SU-DHL-6 (cell line): ENCODE results near the gene NR1H4.
"Not testable (repeated sequence)": the region's sequence is repeated elsewhere in the genome, so short reads cannot be mapped to it uniquely, and the experiment has no call there.

Experiments used
- H2AFZ ChIP-seq: fragments of 200-600 bp; sonication (generic); 2 replicates; pipeline ENCODE4 v1.6.1; 2014; ENCODE audit warnings: low read depth, mild to moderate bottlenecking, moderate library complexity, mixed read lengths, antibody characterized with exemption, low read length; ENCODE audit not compliant: severe bottlenecking
- H3F3A ChIP-seq: fragments of 200-600 bp; shearing (Covaris generic); 2 replicates; pipeline ENCODE4 v1.6.0; 2016; ENCODE audit warnings: antibody characterized with exemption, mild to moderate bottlenecking; ENCODE audit not compliant: insufficient read depth
- H3K27ac ChIP-seq: fragments of 200-600 bp; sonication (generic); 2 replicates; pipeline ENCODE4 v1.5.1; 2016; ENCODE audit warnings: low read depth, mild to moderate bottlenecking, low read length, moderate library complexity, mixed read lengths
- H3K27me3 ChIP-seq: fragments of 200-600 bp; sonication (generic), shearing (Covaris generic); 2 replicates; pipeline ENCODE4 v1.6.0; 2014; ENCODE audit warnings: mild to moderate bottlenecking, low read length
- H3K36me3 ChIP-seq: fragments of 200-600 bp; sonication (generic); 2 replicates; pipeline ENCODE4 v1.6.1; 2014; ENCODE audit warnings: mild to moderate bottlenecking, low read length, mixed read lengths
- H3K4me2 ChIP-seq: fragments of 300-600, 200-600 bp; shearing (Covaris generic), sonication (generic); 2 replicates; pipeline ENCODE4 v1.6.0; 2014; ENCODE audit warnings: low read length, low read depth, mild to moderate bottlenecking; ENCODE audit not compliant: poor library complexity, severe bottlenecking
- H3K4me3 ChIP-seq: fragments of 200-600 bp; sonication (generic); 2 replicates; pipeline ENCODE4 v1.5.1; 2014; ENCODE audit warnings: antibody characterized with exemption, low read length, mild to moderate bottlenecking, mixed read lengths; ENCODE audit not compliant: insufficient read depth, poor library complexity, severe bottlenecking
- H3K79me2 ChIP-seq: fragments of 200-600 bp; sonication (generic); 2 replicates; pipeline ENCODE4 v1.6.1; 2014; ENCODE audit warnings: mild to moderate bottlenecking, low read length, moderate library complexity; ENCODE audit not compliant: insufficient read depth
- H3K9ac ChIP-seq: fragments of 200-600 bp; sonication (generic); 2 replicates; pipeline ENCODE4 v1.7.0; 2014; ENCODE audit warnings: mild to moderate bottlenecking, low read length
- H3K9me2 ChIP-seq: fragments of 200-600 bp; sonication (generic); replicated peaks from 2 replicates; pipeline ENCODE4 v1.6.1; 2014; ENCODE audit warnings: low read length; ENCODE audit not compliant: insufficient read depth
- H3K9me3 ChIP-seq: fragments of 200-600 bp; sonication (generic); 2 replicates; pipeline ENCODE4 v1.6.1; 2014; ENCODE audit warnings: low read length, mixed read lengths; ENCODE audit not compliant: insufficient read depth
- H4K20me1 ChIP-seq: fragments of 200-600 bp; sonication (generic); 2 replicates; pipeline ENCODE4 v1.6.1; 2014; ENCODE audit warnings: low read depth, mild to moderate bottlenecking, antibody characterized with exemption, low read length, moderate library complexity, mixed read lengths
- EZH2phosphoT487 ChIP-seq: fragments of 200-600 bp; sonication (generic), shearing (Covaris generic); conservative IDR thresholded peaks from 2 replicates; pipeline ENCODE4 v1.6.1; 2018; ENCODE audit warnings: mild to moderate bottlenecking, antibody characterized with exemption, low read length, moderate library complexity, mixed read lengths
- TF ChIP-seq, protein P1 (sequence below): fragments of 200-600 bp; sonication (generic); IDR thresholded peaks from one replicate; pipeline ENCODE4 v1.5.1; 2017; ENCODE audit warnings: antibody characterized with exemption, mild to moderate bottlenecking, low read length, moderate library complexity; ENCODE audit not compliant: insufficient read depth, poor library complexity, severe bottlenecking

Gene NR1H4

GRCh38 chr12:100557357-100557756 is 83.7 kb downstream of the NR1H4 start:
- Histone ChIP-seq H3K79me2 (no peaks in the 10 kb centered on the region), H3K27me3 (no peaks in the 10 kb centered on the region), H3K27ac (no peak overlapping the region), H3K4me2 (no peak overlapping the region), H3K36me3 (no peaks in the 10 kb centered on the region), H3K4me3 (no peak overlapping the region), H3K9ac (no peak overlapping the region), H3K9me2 (no peaks in the 10 kb centered on the region), H2AFZ (no peak overlapping the region), H3K9me3 (no peaks in the 10 kb centered on the region), H3F3A (no peaks in the 10 kb centered on the region), H4K20me1 (no peaks in the 10 kb centered on the region)
- TF ChIP-seq, protein P1, sequence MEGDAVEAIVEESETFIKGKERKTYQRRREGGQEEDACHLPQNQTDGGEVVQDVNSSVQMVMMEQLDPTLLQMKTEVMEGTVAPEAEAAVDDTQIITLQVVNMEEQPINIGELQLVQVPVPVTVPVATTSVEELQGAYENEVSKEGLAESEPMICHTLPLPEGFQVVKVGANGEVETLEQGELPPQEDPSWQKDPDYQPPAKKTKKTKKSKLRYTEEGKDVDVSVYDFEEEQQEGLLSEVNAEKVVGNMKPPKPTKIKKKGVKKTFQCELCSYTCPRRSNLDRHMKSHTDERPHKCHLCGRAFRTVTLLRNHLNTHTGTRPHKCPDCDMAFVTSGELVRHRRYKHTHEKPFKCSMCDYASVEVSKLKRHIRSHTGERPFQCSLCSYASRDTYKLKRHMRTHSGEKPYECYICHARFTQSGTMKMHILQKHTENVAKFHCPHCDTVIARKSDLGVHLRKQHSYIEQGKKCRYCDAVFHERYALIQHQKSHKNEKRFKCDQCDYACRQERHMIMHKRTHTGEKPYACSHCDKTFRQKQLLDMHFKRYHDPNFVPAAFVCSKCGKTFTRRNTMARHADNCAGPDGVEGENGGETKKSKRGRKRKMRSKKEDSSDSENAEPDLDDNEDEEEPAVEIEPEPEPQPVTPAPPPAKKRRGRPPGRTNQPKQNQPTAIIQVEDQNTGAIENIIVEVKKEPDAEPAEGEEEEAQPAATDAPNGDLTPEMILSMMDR, result no peak
- no peak for TF ChIP-seq EZH2phosphoT487

DNA sequence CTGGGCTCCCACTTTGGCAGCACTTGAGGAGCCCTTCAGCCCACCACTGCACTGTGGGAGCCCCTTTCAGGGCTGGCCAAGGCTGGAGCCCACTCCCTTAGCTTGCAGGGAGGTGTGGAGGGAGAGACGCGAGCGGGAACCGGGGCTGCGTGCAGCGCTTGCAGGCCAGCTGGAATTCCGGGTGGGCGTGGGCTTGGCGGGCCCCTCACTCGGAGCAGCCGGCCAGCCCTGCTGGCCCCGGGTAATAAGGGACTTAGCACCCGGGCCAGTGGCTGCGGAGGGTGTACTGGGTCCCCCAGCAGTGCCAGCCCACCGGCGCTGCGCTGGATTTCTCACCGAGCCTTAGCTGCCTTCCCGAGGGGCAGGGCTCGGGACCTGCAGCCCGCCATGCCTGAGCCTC is 85.6 kb downstream of the NR1H4 start:
- H3K4me3 ChIP-seq, H3K9ac ChIP-seq, H3F3A ChIP-seq, H3K36me3 ChIP-seq, H3K27me3 ChIP-seq, H4K20me1 ChIP-seq, H3K9me3 ChIP-seq, H3K79me2 ChIP-seq, H3K9me2 ChIP-seq, H3K4me2 ChIP-seq, H2AFZ ChIP-seq, H3K27ac ChIP-seq: not testable (repeated sequence)

- H2AFZ ChIP-seq, result no peak overlapping the region
- H3K27me3 ChIP-seq, result no peaks in the 10 kb centered on the region
- H3K36me3 ChIP-seq, result no peaks in the 10 kb centered on the region
- no peak overlapping the region for H3K4me2 ChIP-seq
- TF ChIP-seq EZH2phosphoT487, result no peak
- TF ChIP-seq, protein P1, result no peak
- H3K27ac ChIP-seq, result no peak overlapping the region
- H3K9ac ChIP-seq, result no peak overlapping the region
- no peaks in the 10 kb centered on the region for H4K20me1 ChIP-seq
- H3K79me2 ChIP-seq, result no peaks in the 10 kb centered on the region
- no peaks in the 10 kb centered on the region for H3K9me3 ChIP-seq
- no peaks in the 10 kb centered on the region for H3K9me2 ChIP-seq
- H3F3A ChIP-seq, result no peaks in the 10 kb centered on the region
- no peak overlapping the region for H3K4me3 ChIP-seq
These were observed 90.4 kb downstream of the NR1H4 start for GRCh38 chr12:100564090-100564489.

- H3K9me2 ChIP-seq, result no peaks in the 10 kb centered on the region
- H4K20me1 ChIP-seq, result no peaks in the 10 kb centered on the region
- no peaks in the 10 kb centered on the region for H3K79me2 ChIP-seq
- H3K27ac ChIP-seq, result no peak overlapping the region
- no peak overlapping the region for H3K4me3 ChIP-seq
- no peaks in the 10 kb centered on the region for H3K9me3 ChIP-seq
- no peak overlapping the region for H3K9ac ChIP-seq
- TF ChIP-seq, protein P1, result no peak
- TF ChIP-seq EZH2phosphoT487, result no peak
- no peaks in the 10 kb centered on the region for H3K36me3 ChIP-seq
- H3F3A ChIP-seq, result no peaks in the 10 kb centered on the region
- no peaks in the 10 kb centered on the region for H3K27me3 ChIP-seq
- H3K4me2 ChIP-seq, result no peak overlapping the region
- no peak overlapping the region for H2AFZ ChIP-seq
These were observed 91.3 kb downstream of the NR1H4 start for GRCh38 chr12:100564905-100565467.
